Suprapubic skin (tissue), 3 donors: ENCODE results near the gene TAF7L.

Experiments used
- POLR2AphosphoS5 ChIP-seq, 3 donors: sonication (generic); formaldehyde crosslinking; IDR thresholded peaks; one replicate each; pipeline ENCODE4 v1.6.1; 2017; ENCODE audit warnings: antibody characterized with exemption in 3 of 3
- TF ChIP-seq, protein P1 (sequence below), 2 donors: fragments of 200-600 bp in 1 of 2; fragments of 450-650 bp in 1 of 2; sonication (generic) in 1 of 2; IDR thresholded peaks; one replicate each; pipeline ENCODE4 v1.5.1; 2016 to 2019; ENCODE audit warnings: antibody characterized with exemption in 2 of 2, mild to moderate bottlenecking in 1 of 2, moderate library complexity in 1 of 2

DNA sequence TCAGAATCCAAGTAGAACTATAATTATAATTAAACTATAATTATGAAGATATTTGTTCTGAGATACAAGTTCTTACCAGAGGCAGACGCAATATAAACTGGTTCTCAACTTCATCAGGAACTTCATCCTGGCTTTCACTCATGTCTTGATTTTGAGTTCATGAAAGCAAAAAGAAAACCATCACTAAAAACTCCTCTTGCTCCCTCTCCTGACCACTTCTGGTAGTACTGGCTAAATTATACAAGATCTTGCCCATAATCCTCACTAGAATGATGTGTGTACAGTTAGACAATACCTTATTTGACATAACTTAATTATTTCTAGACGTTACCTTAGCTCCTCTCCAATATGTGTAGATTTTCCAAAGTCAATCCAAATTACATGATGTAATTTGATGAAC is 3.7 kb downstream of the TAF7L start:
- TF ChIP-seq, protein P1, sequence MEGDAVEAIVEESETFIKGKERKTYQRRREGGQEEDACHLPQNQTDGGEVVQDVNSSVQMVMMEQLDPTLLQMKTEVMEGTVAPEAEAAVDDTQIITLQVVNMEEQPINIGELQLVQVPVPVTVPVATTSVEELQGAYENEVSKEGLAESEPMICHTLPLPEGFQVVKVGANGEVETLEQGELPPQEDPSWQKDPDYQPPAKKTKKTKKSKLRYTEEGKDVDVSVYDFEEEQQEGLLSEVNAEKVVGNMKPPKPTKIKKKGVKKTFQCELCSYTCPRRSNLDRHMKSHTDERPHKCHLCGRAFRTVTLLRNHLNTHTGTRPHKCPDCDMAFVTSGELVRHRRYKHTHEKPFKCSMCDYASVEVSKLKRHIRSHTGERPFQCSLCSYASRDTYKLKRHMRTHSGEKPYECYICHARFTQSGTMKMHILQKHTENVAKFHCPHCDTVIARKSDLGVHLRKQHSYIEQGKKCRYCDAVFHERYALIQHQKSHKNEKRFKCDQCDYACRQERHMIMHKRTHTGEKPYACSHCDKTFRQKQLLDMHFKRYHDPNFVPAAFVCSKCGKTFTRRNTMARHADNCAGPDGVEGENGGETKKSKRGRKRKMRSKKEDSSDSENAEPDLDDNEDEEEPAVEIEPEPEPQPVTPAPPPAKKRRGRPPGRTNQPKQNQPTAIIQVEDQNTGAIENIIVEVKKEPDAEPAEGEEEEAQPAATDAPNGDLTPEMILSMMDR (IDR thresholded peaks at IDR 0.05) = peak; percentile 20 to 43
- no peak for TF ChIP-seq POLR2AphosphoS5 (IDR thresholded peaks at IDR 0.05)
